Fibroblast of skin of abdomen (primary cell): Measurements from ENCODE around the gene STAG2. TPM values are rescaled to one million over a fixed set of nuclear protein-coding genes. Genes with fewer than 3 reads are reported as not detected.
"Not testable (repeated sequence)": the region's sequence is repeated elsewhere in the genome, so short reads cannot be mapped to it uniquely, and the experiment has no call there.

Experiments
- DNase-seq: peaks from one replicate; pipeline ENCODE4 v3.0.0-alpha.2; 2013
- polyA plus RNA-seq, 2 experiments: library from polyadenylated mRNA; unstranded; fragments of 120-200 nt; gene quantifications; one replicate each; pipeline ENCODE4 v1.2.1, GENCODE V29; 2013; ENCODE audit not compliant: insufficient read length in 2 of 2

The STAG2 gene
- polyA plus RNA-seq (2013, experiment 1 of 2; ENCODE audit: insufficient read length) = 37.8 TPM
- 36.1 TPM for polyA plus RNA-seq (2013, experiment 2 of 2; ENCODE audit: insufficient read length)

- DNase-seq = peak; percentile 92
Observed at GRCh38 chrX:123961268-123962005, at the start of gene STAG2. STAG2 (plus strand) TSS chrX:123961706; CDS start chrX:124022628, 60,922 bp downstream.

GRCh38 chrX:123917069-123917468, 44.4 kb upstream of the STAG2 start:
- DNase-seq = no peak

DNA sequence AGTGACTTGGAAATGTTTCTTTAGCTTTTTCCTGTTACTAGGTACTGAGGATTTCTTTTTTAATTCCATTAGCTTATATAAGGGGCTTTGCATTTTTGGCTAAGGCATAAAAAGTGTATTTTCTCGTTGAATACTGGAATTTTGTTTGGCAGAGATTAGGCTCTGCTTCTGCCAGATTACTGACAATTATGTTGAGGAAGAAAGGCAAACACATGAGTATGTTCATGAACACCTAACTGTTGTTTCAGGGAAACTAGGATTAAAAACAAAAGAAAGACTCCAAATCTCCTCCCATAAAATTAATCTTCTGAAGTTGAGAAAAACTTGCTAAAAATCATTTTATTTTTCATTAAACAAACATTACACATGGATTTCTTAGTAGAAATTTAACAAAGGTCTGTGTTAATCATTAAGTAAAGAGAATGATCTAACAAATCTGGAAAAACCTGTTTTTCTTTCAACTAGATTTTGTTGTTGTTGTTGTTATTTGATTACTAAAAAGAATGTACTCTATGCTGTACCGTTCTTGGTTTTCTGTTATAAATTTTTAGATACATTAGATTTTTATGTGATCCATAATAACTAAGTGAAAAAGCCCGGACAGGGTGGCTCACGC, 43.3 kb upstream of the STAG2 start:
- no peak for DNase-seq

GRCh38 chrX:123920105-123920785, 41.3 kb upstream of the STAG2 start:
- DNase-seq = peak; percentile 94

DNA sequence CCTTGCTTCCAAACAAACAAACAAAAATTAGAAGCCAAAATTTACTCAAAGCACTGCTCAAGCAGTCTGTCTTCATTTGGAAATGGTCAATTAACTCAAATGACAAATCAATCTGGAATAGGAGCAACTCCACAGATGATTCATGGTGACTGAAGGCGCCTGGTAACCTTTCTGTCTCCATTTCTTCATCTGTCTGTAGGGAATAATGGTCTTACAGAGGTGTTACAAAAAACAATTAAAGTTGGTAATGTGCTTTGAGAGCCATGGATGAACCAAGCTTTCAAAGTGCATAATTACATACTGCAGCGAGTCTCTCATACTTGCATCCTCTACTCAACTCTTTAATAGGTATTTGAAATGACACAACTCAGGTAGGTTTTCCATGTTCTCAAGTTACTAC, 38.3 kb upstream of the STAG2 start:
- DNase-seq = no peak

- no peak for DNase-seq
Observed at GRCh38 chrX:123924186-123924585, 37.3 kb upstream of the STAG2 start.

GRCh38 chrX:123927845-123928244, 33.7 kb upstream of the STAG2 start:
- no peak for DNase-seq

DNA sequence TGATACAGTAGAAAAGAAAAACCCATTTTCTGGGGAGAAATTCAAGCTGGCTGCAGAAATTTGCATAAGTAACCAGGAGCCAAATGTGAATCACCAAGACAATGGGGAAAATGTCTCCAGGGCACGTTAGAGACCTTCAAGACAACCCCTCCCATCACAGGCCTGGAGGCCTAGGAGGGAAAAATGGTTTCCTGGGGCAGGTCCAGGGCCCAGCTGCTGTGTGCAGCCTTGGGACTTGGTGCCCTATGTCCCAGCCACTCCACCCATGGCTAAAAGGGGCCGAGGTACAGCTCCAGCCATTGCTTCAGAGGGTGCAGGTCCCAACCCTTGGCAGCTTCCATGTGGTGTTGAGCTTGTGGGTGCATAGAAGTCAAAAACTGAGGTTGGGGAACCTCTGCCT, 29.5 kb upstream of the STAG2 start:
- not testable (repeated sequence) for DNase-seq

GRCh38 chrX:123943074-123943473, 18.4 kb upstream of the STAG2 start:
- DNase-seq = no peak

- DNase-seq = no peak
Observed at GRCh38 chrX:123943488-123943887, 18.0 kb upstream of the STAG2 start.

GRCh38 chrX:123949846-123950245, 11.7 kb upstream of the STAG2 start:
- DNase-seq = no peak

DNA sequence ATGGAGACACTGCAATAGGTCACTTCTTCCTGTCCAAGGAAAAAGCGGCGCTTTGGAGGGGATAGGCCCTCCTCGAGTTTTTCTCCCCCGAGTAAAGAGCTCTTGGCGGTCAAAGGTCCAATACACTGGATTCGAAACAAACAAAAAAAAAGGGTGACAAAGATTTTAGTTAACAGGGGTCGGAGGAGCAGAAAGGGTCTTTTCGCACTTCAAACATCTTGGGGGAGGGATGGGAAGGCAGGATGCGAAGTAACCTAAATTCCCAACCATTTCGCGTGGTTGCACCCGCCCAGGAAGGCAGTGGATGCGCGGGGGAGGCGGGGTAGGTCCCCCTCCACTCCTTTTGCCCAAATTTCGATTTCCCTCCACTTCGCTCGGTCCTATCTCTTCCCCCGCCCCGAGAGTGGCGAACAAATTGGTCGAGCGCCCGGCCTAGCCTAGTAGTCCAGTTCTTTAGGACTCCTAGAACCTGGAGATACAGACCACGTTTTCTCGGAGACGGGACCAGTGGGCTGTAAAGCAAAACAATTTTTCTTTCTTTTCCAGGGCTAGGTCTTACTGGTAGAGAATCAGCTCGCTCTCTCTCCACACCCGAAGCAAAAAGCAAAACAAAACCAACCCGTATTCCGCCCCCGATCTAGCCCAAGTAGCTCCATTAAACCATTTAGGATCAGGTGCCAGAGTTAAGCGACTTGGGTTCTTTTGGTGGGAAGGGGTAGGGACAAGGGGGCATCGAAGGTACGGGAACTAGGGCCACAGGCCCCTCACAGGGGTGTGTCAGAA, 2.0 kb upstream of the STAG2 start:
- DNase-seq = peak; percentile 9

- no peak for DNase-seq
Observed at GRCh38 chrX:123960956-123961267, 594 bp upstream of the STAG2 start.

DNA sequence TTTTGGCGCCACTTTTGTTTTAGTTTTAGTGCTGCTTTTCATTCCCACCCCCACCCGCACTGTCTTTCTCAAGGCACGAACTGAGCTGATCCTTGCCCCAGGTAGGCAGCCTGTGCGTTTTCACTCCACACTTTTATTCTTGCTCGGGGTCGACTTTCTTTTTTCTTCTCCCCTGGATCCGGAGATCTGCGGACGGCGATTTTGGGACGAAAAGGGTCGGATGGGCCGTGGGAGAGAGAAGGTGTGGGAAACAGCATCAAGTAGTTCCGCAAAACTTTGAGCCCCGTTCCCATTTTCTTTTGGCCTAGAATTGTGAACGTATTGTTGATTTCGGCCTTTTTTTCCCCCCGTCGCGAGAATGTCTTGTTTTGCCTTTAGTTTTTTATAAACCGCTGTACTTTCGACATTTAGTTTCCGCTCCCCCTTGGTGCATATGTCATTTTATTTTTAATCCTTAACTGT, 531 bp downstream of the STAG2 start:
- DNase-seq = no peak

DNA sequence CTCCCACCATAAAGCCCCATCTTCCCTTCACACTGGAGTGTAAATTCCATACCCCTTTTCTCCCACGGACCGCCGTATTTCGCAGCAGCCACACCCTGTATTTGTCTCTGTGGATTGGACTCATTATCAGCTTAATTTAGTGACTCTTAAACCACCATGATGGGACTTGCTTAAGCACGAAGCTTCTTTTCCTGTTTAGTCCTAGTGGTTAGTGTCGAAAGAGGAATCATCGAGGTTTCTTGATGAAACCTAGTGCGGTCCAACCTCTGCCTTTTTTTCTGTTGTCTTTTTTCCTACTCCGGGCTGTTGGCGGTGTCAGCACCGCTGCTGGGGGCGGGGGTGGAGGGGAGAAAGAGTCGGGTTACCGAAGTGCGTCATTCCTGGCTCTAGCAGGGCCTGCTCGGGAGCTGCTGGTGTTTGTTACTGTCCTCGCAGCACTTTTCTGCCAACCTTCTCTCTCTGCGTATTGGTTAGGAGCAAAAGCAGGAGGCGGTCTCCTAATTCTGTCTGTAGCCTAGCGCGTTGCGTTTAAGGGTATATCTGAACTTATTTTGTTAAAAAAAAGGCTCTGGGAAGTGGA, 1.4 kb downstream of the STAG2 start:
- DNase-seq = peak; percentile 96

DNA sequence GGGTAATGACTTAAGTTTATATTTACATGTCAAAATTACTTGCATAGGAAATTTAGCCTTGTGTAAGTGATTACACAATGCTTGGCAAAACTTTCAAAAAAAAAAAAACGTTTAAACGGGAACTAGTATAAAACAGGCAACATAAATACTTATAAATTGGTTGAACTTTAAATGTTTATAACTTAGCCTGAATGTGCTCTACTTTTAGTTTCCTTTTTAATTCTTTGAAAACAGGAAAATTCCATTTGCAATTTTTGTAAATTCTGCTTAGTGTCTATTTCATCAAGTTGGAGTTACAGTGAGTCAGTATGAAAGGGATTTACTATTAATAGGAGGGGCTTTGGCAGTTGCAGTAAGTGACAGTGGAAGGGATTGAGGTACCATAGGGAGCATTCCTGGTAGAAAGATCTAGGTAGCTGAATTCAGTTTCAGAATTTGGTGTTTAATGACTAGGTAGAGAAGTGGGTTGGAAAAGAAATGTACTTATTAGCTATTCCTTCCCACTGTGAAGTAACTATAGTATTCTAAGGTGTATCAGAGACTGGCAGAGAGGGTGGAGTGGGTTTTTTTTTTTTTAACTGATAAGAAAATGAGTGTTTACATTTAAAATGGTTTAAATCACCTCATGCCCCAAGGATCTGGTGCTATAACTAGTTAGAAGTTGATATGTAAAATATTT, 2.8 kb downstream of the STAG2 start:
- peak; percentile 14 for DNase-seq

DNA sequence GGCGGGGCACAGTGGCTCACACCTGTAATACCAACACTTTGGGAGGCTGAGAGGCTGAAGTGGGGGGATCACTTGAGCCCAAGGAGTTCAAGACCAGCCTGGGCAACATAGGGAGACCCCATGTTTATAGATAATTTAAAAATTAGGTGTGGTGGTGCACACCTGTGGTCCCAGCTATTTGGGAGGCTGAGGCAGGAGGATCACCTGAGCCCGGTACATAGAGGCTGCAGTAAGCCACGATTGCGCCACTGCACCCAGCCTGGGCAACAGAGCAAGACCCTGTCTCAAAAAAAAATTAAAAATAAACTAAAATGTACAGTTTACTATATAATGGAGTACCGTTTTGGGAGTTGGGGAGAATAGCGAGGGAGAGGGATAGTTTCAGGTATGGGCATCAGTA, 4.2 kb downstream of the STAG2 start:
- no peak for DNase-seq

DNA sequence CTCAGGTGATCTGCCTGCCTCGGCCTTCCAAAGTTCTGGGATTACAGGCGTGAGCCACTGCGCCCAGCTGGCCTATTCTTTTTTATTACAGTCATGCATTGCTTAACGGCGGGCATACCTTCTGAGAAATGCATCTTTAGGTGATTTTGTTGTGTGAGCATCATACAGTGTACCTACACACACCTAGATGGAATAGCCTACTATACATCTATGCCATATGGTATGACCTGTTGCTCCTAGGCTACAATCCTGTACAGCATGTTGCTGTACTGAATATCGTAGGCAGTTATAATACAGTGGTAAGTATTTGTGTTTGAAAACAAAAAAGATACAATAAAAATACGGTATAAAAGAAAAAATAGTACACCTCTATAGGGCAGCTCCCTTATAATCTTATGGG, 6.0 kb downstream of the STAG2 start:
- DNase-seq = no peak

DNA sequence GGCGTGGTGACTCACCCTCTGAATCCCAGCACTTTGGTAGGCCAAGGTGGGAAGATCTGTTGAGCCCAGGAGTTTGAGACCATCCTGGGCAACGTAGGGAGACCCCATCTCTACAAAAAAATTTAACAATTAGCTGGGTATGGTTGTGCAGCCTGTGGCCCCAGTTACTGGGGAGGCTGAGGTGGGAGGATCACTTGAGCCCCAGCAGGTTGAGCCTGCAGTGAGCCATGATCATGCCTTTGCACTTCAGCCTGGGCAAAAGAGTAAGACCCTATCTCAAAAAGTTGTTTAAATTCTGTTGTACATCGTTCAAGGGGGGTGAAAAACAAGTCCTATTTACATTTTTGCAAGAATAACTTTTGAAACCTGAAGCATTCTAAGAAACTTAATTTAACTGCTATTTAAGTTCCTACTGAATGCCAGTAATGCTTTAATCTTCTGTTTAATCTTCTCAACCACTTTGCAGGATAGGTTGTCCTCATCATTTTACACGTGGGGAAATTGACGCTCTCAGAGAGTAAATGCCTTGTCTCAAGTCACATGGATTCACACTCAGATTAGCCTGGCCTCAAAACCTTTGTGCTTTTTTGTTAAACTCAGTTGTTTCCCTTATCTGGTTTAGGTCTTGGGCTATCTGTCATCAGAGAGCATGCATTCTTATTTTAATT, 7.0 kb downstream of the STAG2 start:
- DNase-seq = no peak

- no peak for DNase-seq
Observed at GRCh38 chrX:123971982-123972381, 10.5 kb downstream of the STAG2 start.

DNA sequence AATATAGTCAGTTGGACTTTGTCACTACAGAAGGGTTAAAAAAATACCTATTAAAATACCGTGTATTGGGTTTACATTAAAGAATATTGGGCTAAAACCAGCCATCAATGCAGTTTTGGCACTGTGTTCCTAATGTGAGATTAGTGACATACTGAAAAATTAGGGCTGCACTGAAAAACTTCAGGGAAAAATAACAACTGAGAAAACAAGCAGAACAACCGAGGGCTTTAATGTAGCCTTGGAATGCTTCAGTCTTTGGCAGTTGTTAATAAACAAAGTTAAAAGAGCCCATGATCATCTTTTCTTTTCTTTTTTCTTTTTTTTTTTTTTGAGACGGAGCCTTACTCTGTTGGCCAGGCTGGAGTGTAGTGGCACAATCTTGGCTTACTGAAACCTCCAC, 12.4 kb downstream of the STAG2 start:
- no peak for DNase-seq
